ENCODE measurements around the gene LIN7C. TPM values are rescaled to one million over a fixed set of nuclear protein-coding genes. Genes with fewer than 3 reads are reported as not detected.

The LIN7C gene
- total RNA-seq, 1 donor from 2014 or later: 21.8 TPM

DNA sequence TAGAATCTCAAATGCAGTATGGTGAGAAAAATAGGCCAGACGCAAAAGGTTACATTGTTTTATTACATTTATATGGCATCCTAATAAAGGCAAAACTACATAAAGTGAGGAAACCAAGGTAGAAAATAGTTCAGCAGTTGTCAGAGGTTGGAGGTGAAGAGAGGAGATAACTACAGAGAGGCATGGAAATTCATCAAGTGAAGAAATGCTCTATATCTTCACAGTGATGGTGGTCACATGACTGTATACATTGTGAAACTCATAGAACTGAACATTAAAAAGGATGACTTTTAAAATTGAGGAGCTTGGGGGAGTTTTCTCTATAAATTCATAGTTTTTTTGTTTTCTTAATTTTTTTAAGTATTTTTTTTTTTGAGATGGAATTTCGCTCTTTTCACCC, 48.4 kb downstream of the LIN7C start:
- H3K27ac Mint-ChIP-seq (ENCODE audit: unreplicated experiment): peak overlapping the region; percentile 87

DNA sequence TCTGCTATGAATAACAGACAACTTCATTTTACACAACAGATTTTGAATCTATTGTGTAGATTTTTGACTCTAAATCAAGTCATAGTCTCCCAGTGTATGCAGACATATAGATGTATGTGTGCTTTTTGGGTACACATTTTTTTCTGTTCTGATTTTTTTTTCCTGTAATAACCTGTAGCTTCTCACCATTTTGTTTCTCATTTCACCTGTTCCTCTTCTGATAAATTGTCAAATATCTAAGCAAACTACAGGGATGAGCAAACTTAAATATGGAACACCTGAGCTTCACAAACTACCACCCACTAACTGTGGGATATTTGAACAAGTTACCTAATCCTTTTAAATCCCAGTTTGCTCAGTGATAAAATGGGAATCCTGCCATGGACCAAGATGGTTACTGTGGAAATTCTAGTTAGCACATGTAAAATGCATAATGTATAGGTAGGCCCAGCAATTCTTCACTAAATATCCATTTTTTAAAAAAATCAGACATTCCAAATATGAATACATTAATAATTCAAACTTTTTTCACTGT, 49.7 kb downstream of the LIN7C start:
- peak overlapping the region; percentile 87 for H3K27ac Mint-ChIP-seq (ENCODE audit: unreplicated experiment)
- DNase-seq (ENCODE audit: extremely low spot score, unreplicated experiment): no peak
- peaks cover 87% of the 10 kb centered on the region for H3K4me1 Mint-ChIP-seq (ENCODE audit: unreplicated experiment)
- TF ChIP-seq, protein P1, sequence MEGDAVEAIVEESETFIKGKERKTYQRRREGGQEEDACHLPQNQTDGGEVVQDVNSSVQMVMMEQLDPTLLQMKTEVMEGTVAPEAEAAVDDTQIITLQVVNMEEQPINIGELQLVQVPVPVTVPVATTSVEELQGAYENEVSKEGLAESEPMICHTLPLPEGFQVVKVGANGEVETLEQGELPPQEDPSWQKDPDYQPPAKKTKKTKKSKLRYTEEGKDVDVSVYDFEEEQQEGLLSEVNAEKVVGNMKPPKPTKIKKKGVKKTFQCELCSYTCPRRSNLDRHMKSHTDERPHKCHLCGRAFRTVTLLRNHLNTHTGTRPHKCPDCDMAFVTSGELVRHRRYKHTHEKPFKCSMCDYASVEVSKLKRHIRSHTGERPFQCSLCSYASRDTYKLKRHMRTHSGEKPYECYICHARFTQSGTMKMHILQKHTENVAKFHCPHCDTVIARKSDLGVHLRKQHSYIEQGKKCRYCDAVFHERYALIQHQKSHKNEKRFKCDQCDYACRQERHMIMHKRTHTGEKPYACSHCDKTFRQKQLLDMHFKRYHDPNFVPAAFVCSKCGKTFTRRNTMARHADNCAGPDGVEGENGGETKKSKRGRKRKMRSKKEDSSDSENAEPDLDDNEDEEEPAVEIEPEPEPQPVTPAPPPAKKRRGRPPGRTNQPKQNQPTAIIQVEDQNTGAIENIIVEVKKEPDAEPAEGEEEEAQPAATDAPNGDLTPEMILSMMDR (IDR thresholded peaks at IDR 0.05): no peak
- H3K27me3 Mint-ChIP-seq (ENCODE audit: unreplicated experiment): no peaks in the 10 kb centered on the region
- no peaks in the 10 kb centered on the region for H3K9me3 Mint-ChIP-seq (ENCODE audit: unreplicated experiment)
- peak overlapping the region; percentile 31 for H3K4me3 Mint-ChIP-seq (ENCODE audit: unreplicated experiment)
- H3K36me3 Mint-ChIP-seq (ENCODE audit: unreplicated experiment): no peaks in the 10 kb centered on the region

More for the DNA sequence above, 48.4 kb downstream of the LIN7C start:
- H3K36me3 Mint-ChIP-seq (ENCODE audit: unreplicated experiment): no peaks in the 10 kb centered on the region
- DNase-seq (ENCODE audit: extremely low spot score, unreplicated experiment): no peak
- no peak overlapping the region for H3K4me3 Mint-ChIP-seq (ENCODE audit: unreplicated experiment)
- H3K27me3 Mint-ChIP-seq (ENCODE audit: unreplicated experiment): no peaks in the 10 kb centered on the region
- H3K4me1 Mint-ChIP-seq (ENCODE audit: unreplicated experiment): peaks cover 91% of the 10 kb centered on the region
- no peaks in the 10 kb centered on the region for H3K9me3 Mint-ChIP-seq (ENCODE audit: unreplicated experiment)
- TF ChIP-seq, protein P1 (IDR thresholded peaks at IDR 0.05): no peak

DNA sequence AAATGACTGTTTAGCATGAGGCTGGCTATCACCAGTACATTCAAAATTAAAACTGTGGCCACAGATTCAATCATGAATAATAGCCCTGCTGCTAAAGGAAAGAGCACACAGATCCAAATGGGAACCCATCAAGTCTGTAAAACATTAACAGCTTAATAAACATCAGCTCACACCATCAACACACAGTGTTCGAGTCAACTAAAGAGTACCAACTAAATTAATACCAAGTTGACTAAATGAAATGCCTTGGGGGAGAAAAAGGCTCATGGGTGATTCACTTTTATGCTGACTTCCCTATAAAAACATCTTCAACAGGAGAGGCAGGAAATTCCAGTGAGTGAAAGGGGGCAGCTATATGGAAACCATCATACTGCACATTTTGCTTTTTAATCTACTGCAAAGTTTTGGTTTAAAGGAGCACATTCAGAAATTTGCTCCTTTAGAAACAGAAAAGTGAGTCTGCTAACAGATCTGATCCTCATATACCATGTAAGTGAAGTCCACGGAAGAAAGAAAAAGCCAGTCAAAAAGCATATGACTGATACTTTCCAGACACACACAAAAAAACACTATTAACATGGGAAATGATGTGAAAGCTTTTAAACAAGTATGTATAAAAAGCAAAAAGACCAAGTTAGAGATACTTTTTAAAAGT, 50.3 kb downstream of the LIN7C start:
- H3K4me1 Mint-ChIP-seq (ENCODE audit: unreplicated experiment): peaks cover 87% of the 10 kb centered on the region
- H3K36me3 Mint-ChIP-seq (ENCODE audit: unreplicated experiment): no peaks in the 10 kb centered on the region
- TF ChIP-seq, protein P1 (IDR thresholded peaks at IDR 0.05): no peak
- no peak for DNase-seq (ENCODE audit: extremely low spot score, unreplicated experiment)
- no peaks in the 10 kb centered on the region for H3K27me3 Mint-ChIP-seq (ENCODE audit: unreplicated experiment)
- no peaks in the 10 kb centered on the region for H3K9me3 Mint-ChIP-seq (ENCODE audit: unreplicated experiment)
- peak overlapping the region; percentile 87 for H3K27ac Mint-ChIP-seq (ENCODE audit: unreplicated experiment)
- peak overlapping the region; percentile 31 for H3K4me3 Mint-ChIP-seq (ENCODE audit: unreplicated experiment)

DNA sequence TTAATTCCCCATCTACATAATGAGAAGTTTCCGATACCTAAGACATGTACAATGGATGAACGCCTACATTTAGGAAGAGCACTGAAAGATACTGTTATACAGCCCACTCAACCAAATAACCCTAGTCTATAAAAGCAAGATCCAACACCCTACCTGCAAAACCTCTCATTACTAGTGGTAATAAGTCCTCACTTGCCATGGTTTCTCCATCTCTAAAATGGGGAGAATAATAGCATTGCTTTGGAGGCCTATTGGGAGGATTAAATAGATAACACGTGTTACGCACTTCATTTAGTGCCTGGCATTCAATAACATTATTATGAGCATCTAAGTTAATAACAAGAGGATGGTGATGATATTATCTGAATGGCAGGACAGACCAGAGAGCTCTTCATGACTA, 50.9 kb downstream of the LIN7C start:
- no peaks in the 10 kb centered on the region for H3K36me3 Mint-ChIP-seq (ENCODE audit: unreplicated experiment)
- no peak for DNase-seq (ENCODE audit: extremely low spot score, unreplicated experiment)
- H3K27me3 Mint-ChIP-seq (ENCODE audit: unreplicated experiment): no peaks in the 10 kb centered on the region
- TF ChIP-seq, protein P1 (IDR thresholded peaks at IDR 0.05): no peak
- peak overlapping the region; percentile 87 for H3K27ac Mint-ChIP-seq (ENCODE audit: unreplicated experiment)
- H3K4me3 Mint-ChIP-seq (ENCODE audit: unreplicated experiment): peak overlapping the region; percentile 31
- H3K9me3 Mint-ChIP-seq (ENCODE audit: unreplicated experiment): no peaks in the 10 kb centered on the region
- H3K4me1 Mint-ChIP-seq (ENCODE audit: unreplicated experiment): peaks cover 88% of the 10 kb centered on the region

DNA sequence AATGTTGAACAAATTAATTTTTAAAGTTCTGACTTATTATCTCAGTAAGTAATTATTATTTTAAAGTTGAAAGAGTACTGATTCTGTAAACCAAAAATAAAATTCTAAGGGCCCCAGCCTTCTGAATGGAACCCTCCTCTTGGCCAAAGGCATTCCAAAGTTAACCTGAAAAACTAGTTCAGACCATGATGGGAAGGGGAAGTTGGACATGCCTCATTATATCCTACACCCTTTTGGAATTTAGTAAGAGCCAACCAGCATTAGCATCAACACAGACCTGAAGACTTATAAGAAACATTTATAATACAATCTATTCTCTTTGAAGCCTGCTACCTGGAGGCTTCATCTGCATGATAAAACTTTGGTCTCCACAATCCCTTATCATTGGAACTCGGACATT, 52.9 kb downstream of the LIN7C start:
- Mint-ChIP-seq H3K9me3 (ENCODE audit: unreplicated experiment) (no peaks in the 10 kb centered on the region), H3K36me3 (ENCODE audit: unreplicated experiment) (no peaks in the 10 kb centered on the region), H3K27ac (ENCODE audit: unreplicated experiment) (no peak overlapping the region), H3K27me3 (ENCODE audit: unreplicated experiment) (no peaks in the 10 kb centered on the region), H3K4me1 (ENCODE audit: unreplicated experiment) (peaks cover 75% of the 10 kb centered on the region), H3K4me3 (ENCODE audit: unreplicated experiment) (no peak overlapping the region)
- DNase-seq (ENCODE audit: extremely low spot score, unreplicated experiment): no peak
- TF ChIP-seq, protein P1 (IDR thresholded peaks at IDR 0.05): no peak

Measured in osteocyte (in vitro differentiated cells).